Stomach smooth muscle (tissue), 2 donors: ENCODE measurements around the gene MZT1.

Experiments
- H3K27ac ChIP-seq: one replicate; pipeline ENCODE4 v1.7.0; 2013; ENCODE audit warnings: mild to moderate bottlenecking, low read length, inconsistent platforms
- H3K27me3 ChIP-seq, 2 donors: one replicate each; pipeline ENCODE4 v1.7.0; 2013; ENCODE audit warnings: low read length in 2 of 2; ENCODE audit not compliant: insufficient read depth in 2 of 2, control insufficient read depth in 1 of 2
- H3K36me3 ChIP-seq, 2 donors: one replicate each; pipeline ENCODE4 v1.7.0; 2013; ENCODE audit warnings: low read length in 2 of 2; ENCODE audit not compliant: control insufficient read depth in 2 of 2, insufficient read depth in 2 of 2
- H3K4me1 ChIP-seq: one replicate; pipeline ENCODE4 v1.7.0; 2013; ENCODE audit warnings: low read length; ENCODE audit not compliant: control insufficient read depth, insufficient read depth
- H3K4me3 ChIP-seq, 2 donors: one replicate each; pipeline ENCODE4 v1.7.0; 2013; ENCODE audit warnings: low read length in 2 of 2
- H3K9ac ChIP-seq, 2 donors: one replicate each; pipeline ENCODE4 v1.7.0; 2013; ENCODE audit warnings: low read length in 2 of 2, mild to moderate bottlenecking in 1 of 2
- H3K9me3 ChIP-seq, 2 donors: one replicate each; pipeline ENCODE4 v1.7.0; 2013; ENCODE audit warnings: low read length in 2 of 2; ENCODE audit not compliant: control insufficient read depth in 2 of 2
- donor health status: healthy.
- donor health status: Pancreatic carcinoma.

Gene MZT1

DNA sequence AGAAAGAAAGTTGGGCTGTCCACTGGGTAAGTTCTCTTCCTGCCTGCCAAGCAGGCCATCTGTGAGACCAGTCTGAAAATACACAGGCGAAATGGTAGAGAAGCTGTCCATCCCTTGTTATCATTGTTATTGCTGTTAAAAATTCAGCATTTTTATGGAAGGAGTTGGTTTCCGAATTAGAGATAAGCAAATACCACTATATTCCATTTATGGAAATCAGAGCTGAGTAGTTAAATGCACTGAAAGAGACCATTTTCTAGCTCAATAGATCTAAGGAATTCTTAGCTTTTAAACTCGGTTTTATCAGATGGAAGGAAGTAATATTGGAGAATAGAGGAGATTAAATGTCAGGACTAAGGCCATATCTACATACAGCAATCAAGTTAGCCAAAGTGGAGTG lies 40.7 kb downstream of the MZT1 start:
- Histone ChIP-seq H3K4me3 (no peak overlapping the region), H3K4me1 (no peaks in the 10 kb centered on the region), H3K27me3 (no peaks in the 10 kb centered on the region), H3K27ac (no peak overlapping the region), H3K36me3 (no peaks in the 10 kb centered on the region), H3K9ac (no peak overlapping the region), H3K9me3 (no peaks in the 10 kb centered on the region)

- Histone ChIP-seq H3K36me3 (no peaks in the 10 kb centered on the region), H3K9me3 (no peaks in the 10 kb centered on the region), H3K27ac (no peak overlapping the region), H3K4me1 (no peaks in the 10 kb centered on the region), H3K9ac (no peak overlapping the region), H3K4me3 (no peak overlapping the region), H3K27me3 (no peaks in the 10 kb centered on the region)
Measured at GRCh38 chr13:72680353-72680752, 47.1 kb downstream of the MZT1 start.

DNA sequence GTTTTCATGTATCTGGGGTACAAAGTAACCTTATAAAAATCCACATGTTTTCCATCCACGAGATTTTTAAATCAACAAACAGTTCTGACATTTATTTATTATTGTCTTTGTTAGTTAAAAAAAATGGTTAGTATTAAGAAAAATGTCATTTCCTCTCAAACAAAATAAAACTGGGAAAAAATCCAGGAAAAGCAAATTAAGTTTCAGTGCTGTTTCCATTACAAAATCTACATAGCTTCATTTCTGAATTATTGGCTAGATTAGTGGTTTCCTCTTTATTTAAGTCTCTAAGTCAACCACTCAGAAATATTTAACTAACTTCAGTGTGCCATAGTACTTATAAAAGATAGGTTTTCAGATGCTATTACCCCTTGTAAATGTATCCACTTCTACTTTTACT lies 49.1 kb downstream of the MZT1 start:
- H3K27ac ChIP-seq = no peak overlapping the region
- H3K9ac ChIP-seq = no peak overlapping the region

GRCh38 chr13:72677431-72677830 lies 50.0 kb downstream of the MZT1 start:
- H3K4me1 ChIP-seq = no peaks in the 10 kb centered on the region
- H3K4me3 ChIP-seq = no peak overlapping the region
- H3K9me3 ChIP-seq = no peaks in the 10 kb centered on the region
- H3K27ac ChIP-seq = no peak overlapping the region
- H3K36me3 ChIP-seq = no peaks in the 10 kb centered on the region
- no peak overlapping the region for H3K9ac ChIP-seq
- no peaks in the 10 kb centered on the region for H3K27me3 ChIP-seq

More for the DNA sequence above, 49.1 kb downstream of the MZT1 start:
- H3K27me3 ChIP-seq = no peaks in the 10 kb centered on the region
- no peaks in the 10 kb centered on the region for H3K9me3 ChIP-seq
- no peak overlapping the region for H3K4me3 ChIP-seq
- H3K36me3 ChIP-seq = no peaks in the 10 kb centered on the region
- no peaks in the 10 kb centered on the region for H3K4me1 ChIP-seq

GRCh38 chr13:72666391-72666790 lies 61.0 kb downstream of the MZT1 start:
- no peaks in the 10 kb centered on the region for H3K9me3 ChIP-seq
- no peaks in the 10 kb centered on the region for H3K36me3 ChIP-seq
- no peak overlapping the region for H3K27ac ChIP-seq
- H3K9ac ChIP-seq = no peak overlapping the region
- H3K27me3 ChIP-seq = no peaks in the 10 kb centered on the region
- H3K4me3 ChIP-seq = no peak overlapping the region
- no peaks in the 10 kb centered on the region for H3K4me1 ChIP-seq

DNA sequence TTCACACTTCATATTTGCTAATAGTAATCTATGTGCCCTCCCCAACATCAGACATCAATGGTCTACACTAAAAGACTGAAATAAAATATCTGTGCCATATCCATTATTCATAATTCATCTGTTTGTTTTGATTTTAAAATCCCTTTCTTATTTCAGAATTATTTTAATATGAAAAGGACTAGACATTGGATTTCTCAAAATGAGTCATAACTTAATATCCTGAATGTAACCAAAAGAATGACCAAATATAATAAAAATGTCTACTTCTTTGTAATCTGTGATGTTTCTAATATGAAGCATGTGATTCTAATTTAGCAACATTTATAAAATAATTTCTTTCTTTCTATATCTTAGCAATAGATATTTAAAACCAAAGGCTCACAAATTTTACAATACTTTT lies 64.9 kb downstream of the MZT1 start:
- Histone ChIP-seq H3K36me3 (no peaks in the 10 kb centered on the region), H3K9me3 (no peaks in the 10 kb centered on the region), H3K4me3 (no peak overlapping the region), H3K27me3 (no peaks in the 10 kb centered on the region), H3K27ac (no peak overlapping the region), H3K9ac (no peak overlapping the region), H3K4me1 (no peaks in the 10 kb centered on the region)
